BLaER1 (cell line): ENCODE measurements around the gene MAL.
"Not testable (repeated sequence)": the region's sequence is repeated elsewhere in the genome, so short reads cannot be mapped to it uniquely, and the experiment has no call there.

Experiments
- H3K27ac ChIP-seq: shearing (Covaris generic); formaldehyde crosslinking; 2 replicates; pipeline ENCODE4 v1.8.1; 2022
- H3K27me3 ChIP-seq: shearing (Covaris generic); formaldehyde crosslinking; 2 replicates; pipeline ENCODE4 v1.8.1; 2022
- H3K36me3 ChIP-seq: shearing (Covaris generic); formaldehyde crosslinking; 2 replicates; pipeline ENCODE4 v1.8.1; 2022
- H3K4me1 ChIP-seq: shearing (Covaris generic); formaldehyde crosslinking; 2 replicates; pipeline ENCODE4 v1.8.1; 2022
- H3K4me2 ChIP-seq: shearing (Covaris generic); formaldehyde crosslinking; 2 replicates; pipeline ENCODE4 v1.8.1; 2022
- H3K4me3 ChIP-seq: shearing (Covaris generic); formaldehyde crosslinking; 2 replicates; pipeline ENCODE4 v1.8.1; 2022
- H3K9ac ChIP-seq: shearing (Covaris generic); formaldehyde crosslinking; 2 replicates; pipeline ENCODE4 v1.8.1; 2022
- H3K9me3 ChIP-seq: shearing (Covaris generic); formaldehyde crosslinking; 2 replicates; pipeline ENCODE4 v1.8.1; 2022
- H4K20me1 ChIP-seq: shearing (Covaris generic); formaldehyde crosslinking; 2 replicates; pipeline ENCODE4 v1.8.1; 2022
- Cebpa-rat ChIP-seq: shearing (Covaris generic); IDR thresholded peaks from 2 replicates; pipeline ENCODE4 v1.8.1; 2022

MAL gene

GRCh38 chr2:95031076-95031725 is 5.7 kb downstream of the MAL start:
- Histone ChIP-seq H4K20me1 (peaks cover 10% of the 10 kb centered on the region; the same call in 1 of the 2 replicates), H3K27me3 (peaks cover 23% of the 10 kb centered on the region), H3K4me2 (no peak overlapping the region), H3K9me3 (no peaks in the 10 kb centered on the region), H3K9ac (no peak overlapping the region), H3K4me1 (no peaks in the 10 kb centered on the region), H3K4me3 (no peak overlapping the region), H3K36me3 (no peaks in the 10 kb centered on the region), H3K27ac (no peak overlapping the region)
- TF ChIP-seq Cebpa-rat, result no peak

- H3K4me2 ChIP-seq, result no peak overlapping the region
- TF ChIP-seq Cebpa-rat, result no peak
- no peaks in the 10 kb centered on the region for H3K36me3 ChIP-seq
- no peak overlapping the region for H3K9ac ChIP-seq
- H4K20me1 ChIP-seq, result peaks cover 7% of the 10 kb centered on the region; the same call in 1 of the 2 replicates
- H3K4me3 ChIP-seq, result no peak overlapping the region
- H3K27ac ChIP-seq, result no peak overlapping the region
- H3K9me3 ChIP-seq, result no peaks in the 10 kb centered on the region
- H3K4me1 ChIP-seq, result no peaks in the 10 kb centered on the region
- H3K27me3 ChIP-seq, result peaks cover 18% of the 10 kb centered on the region
Measured at GRCh38 chr2:95031726-95032116, 6.2 kb downstream of the MAL start.

- H3K4me2 ChIP-seq, result no peak overlapping the region
- no peaks in the 10 kb centered on the region for H3K36me3 ChIP-seq
- H4K20me1 ChIP-seq, result peaks cover under 1% of the 10 kb centered on the region; the same call in 1 of the 2 replicates
- no peak overlapping the region for H3K4me3 ChIP-seq
- no peaks in the 10 kb centered on the region for H3K4me1 ChIP-seq
- H3K9ac ChIP-seq, result no peak overlapping the region
- peaks cover 12% of the 10 kb centered on the region for H3K27me3 ChIP-seq
- no peak for TF ChIP-seq Cebpa-rat
- no peak overlapping the region for H3K27ac ChIP-seq
- peaks cover 4% of the 10 kb centered on the region; the same call in 1 of the 2 replicates for H3K9me3 ChIP-seq
Measured at GRCh38 chr2:95032341-95032740, 6.8 kb downstream of the MAL start.

- H3K27me3 ChIP-seq, result peaks cover 5% of the 10 kb centered on the region; the same call in 1 of the 2 replicates
- peaks cover 8% of the 10 kb centered on the region; the same call in 1 of the 2 replicates for H3K9me3 ChIP-seq
- no peak overlapping the region for H3K4me2 ChIP-seq
- H4K20me1 ChIP-seq, result no peaks in the 10 kb centered on the region
- no peak overlapping the region for H3K4me3 ChIP-seq
- H3K27ac ChIP-seq, result no peak overlapping the region
- no peak overlapping the region for H3K9ac ChIP-seq
- H3K36me3 ChIP-seq, result no peaks in the 10 kb centered on the region
- no peak for TF ChIP-seq Cebpa-rat
- no peaks in the 10 kb centered on the region for H3K4me1 ChIP-seq
Measured at GRCh38 chr2:95032868-95033603, 7.5 kb downstream of the MAL start.

- Histone ChIP-seq H3K9me3 (peaks cover 8% of the 10 kb centered on the region; the same call in 1 of the 2 replicates), H3K4me1 (no peaks in the 10 kb centered on the region), H3K9ac (no peak overlapping the region), H3K4me2 (no peak overlapping the region), H3K36me3 (no peaks in the 10 kb centered on the region), H3K27ac (no peak overlapping the region), H3K27me3 (no peaks in the 10 kb centered on the region), H3K4me3 (no peak overlapping the region), H4K20me1 (no peaks in the 10 kb centered on the region)
- no peak for TF ChIP-seq Cebpa-rat
Measured at GRCh38 chr2:95034221-95034620, 8.7 kb downstream of the MAL start.

GRCh38 chr2:95034818-95035217 is 9.3 kb downstream of the MAL start:
- H4K20me1 ChIP-seq, result no peaks in the 10 kb centered on the region
- TF ChIP-seq Cebpa-rat, result no peak
- H3K9ac ChIP-seq, result no peak overlapping the region
- no peak overlapping the region for H3K4me2 ChIP-seq
- H3K9me3 ChIP-seq, result peaks cover 8% of the 10 kb centered on the region; the same call in 1 of the 2 replicates
- H3K27ac ChIP-seq, result no peak overlapping the region
- H3K36me3 ChIP-seq, result no peaks in the 10 kb centered on the region
- H3K4me3 ChIP-seq, result no peak overlapping the region
- no peaks in the 10 kb centered on the region for H3K27me3 ChIP-seq
- no peaks in the 10 kb centered on the region for H3K4me1 ChIP-seq

GRCh38 chr2:95036596-95037383 is 11.3 kb downstream of the MAL start:
- Histone ChIP-seq H3K4me2 (no peak overlapping the region), H3K9me3 (peaks cover 8% of the 10 kb centered on the region; the same call in 1 of the 2 replicates), H3K4me1 (no peaks in the 10 kb centered on the region), H3K27ac (no peak overlapping the region), H3K36me3 (no peaks in the 10 kb centered on the region), H3K4me3 (no peak overlapping the region), H3K27me3 (no peaks in the 10 kb centered on the region), H3K9ac (no peak overlapping the region), H4K20me1 (no peaks in the 10 kb centered on the region)
- no peak for TF ChIP-seq Cebpa-rat

- H3K36me3 ChIP-seq, result no peaks in the 10 kb centered on the region
- no peaks in the 10 kb centered on the region for H3K27me3 ChIP-seq
- no peak for TF ChIP-seq Cebpa-rat
Measured at GRCh38 chr2:95037384-95037839, 11.9 kb downstream of the MAL start.

GRCh38 chr2:95037841-95038585 is 12.5 kb downstream of the MAL start:
- not testable (repeated sequence) for H3K4me1 ChIP-seq, H3K9me3 ChIP-seq, H3K36me3 ChIP-seq, H3K27me3 ChIP-seq, H4K20me1 ChIP-seq, H3K9ac ChIP-seq, H3K4me2 ChIP-seq, H3K27ac ChIP-seq, H3K4me3 ChIP-seq

More at GRCh38 chr2:95037384-95037839, 11.9 kb downstream of the MAL start:
- Histone ChIP-seq H3K27ac (no peak overlapping the region), H3K9me3 (peaks cover 8% of the 10 kb centered on the region; the same call in 1 of the 2 replicates), H3K4me3 (no peak overlapping the region), H4K20me1 (no peaks in the 10 kb centered on the region), H3K4me2 (no peak overlapping the region), H3K4me1 (no peaks in the 10 kb centered on the region), H3K9ac (no peak overlapping the region)
